Loucy (cell line): Measurements from ENCODE around the gene ARHGEF12.

Experiments used
- EZH2phosphoT487 ChIP-seq: fragments of 200-600 bp; IDR thresholded peaks from 2 replicates; pipeline ENCODE4 v1.6.1; 2018; ENCODE audit warnings: antibody characterized with exemption, mild to moderate bottlenecking, moderate library complexity, borderline replicate concordance
- TF ChIP-seq, protein P1 (sequence below): fragments of 200-600 bp; sonication (generic); conservative IDR thresholded peaks from 2 replicates; pipeline ENCODE4 v1.5.1; 2014; ENCODE audit warnings: mild to moderate bottlenecking, antibody characterized with exemption, low read length

GRCh38 chr11:120357620-120358019, 21.4 kb downstream of the ARHGEF12 start:
- TF ChIP-seq, protein P1, sequence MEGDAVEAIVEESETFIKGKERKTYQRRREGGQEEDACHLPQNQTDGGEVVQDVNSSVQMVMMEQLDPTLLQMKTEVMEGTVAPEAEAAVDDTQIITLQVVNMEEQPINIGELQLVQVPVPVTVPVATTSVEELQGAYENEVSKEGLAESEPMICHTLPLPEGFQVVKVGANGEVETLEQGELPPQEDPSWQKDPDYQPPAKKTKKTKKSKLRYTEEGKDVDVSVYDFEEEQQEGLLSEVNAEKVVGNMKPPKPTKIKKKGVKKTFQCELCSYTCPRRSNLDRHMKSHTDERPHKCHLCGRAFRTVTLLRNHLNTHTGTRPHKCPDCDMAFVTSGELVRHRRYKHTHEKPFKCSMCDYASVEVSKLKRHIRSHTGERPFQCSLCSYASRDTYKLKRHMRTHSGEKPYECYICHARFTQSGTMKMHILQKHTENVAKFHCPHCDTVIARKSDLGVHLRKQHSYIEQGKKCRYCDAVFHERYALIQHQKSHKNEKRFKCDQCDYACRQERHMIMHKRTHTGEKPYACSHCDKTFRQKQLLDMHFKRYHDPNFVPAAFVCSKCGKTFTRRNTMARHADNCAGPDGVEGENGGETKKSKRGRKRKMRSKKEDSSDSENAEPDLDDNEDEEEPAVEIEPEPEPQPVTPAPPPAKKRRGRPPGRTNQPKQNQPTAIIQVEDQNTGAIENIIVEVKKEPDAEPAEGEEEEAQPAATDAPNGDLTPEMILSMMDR: no peak
- TF ChIP-seq EZH2phosphoT487: no peak
